HG03280 (cell line): ENCODE results near the gene CD1D.

Source experiments
- ATAC-seq: cut with Tn5 transposase; IDR thresholded peaks from one replicate; pipeline ENCODE4 v1.9.1; 2021; ENCODE audit warnings: mild to moderate bottlenecking, moderate library complexity; ENCODE audit not compliant: unreplicated experiment

Gene CD1D

DNA sequence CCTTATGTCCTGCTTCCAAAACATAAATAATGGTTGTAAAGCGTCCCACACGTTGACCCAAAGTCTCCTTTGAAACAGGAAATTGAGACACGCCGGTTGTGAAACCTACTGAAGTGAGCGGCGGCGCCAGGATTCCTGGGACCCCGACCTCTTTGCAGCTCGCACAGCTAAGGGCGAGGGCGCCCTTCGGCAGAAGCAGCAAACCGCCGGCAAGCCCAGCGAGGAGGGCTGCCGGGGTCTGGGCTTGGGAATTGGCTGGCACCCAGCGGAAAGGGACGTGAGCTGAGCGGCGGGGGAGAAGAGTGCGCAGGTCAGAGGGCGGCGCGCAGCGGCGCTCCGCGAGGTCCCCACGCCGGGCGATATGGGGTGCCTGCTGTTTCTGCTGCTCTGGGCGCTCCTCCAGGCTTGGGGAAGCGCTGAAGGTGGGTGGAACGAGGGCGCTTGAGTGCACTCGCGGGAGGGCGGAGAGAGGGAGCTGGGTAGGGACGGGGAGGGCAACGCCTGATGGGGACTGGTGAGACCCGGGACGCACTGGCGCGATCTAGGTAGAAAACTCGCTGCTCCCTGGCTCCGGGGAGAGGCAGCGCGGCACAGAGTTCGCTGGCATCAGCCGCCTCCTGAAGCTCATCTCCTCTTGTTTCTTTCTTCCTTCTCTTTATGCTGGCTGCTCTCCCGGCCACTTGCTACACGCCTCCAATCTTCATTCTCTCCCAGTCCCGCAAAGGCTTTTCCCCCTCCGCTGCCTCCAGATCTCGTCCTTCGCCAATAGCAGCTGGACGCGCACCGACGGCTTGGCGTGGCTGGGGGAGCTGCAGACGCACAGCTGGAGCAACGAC is at the start of gene CD1D:
TSS of gene CD1D (plus strand) at position 155 of the 836 bp plus-strand sequence. CDS start at position 362, 207 bp downstream.
- no peak for ATAC-seq

- no peak for ATAC-seq
These were observed 49.5 kb upstream of the CD1D start for GRCh38 chr1:158131217-158131616.

GRCh38 chr1:158140764-158141192 is 39.9 kb upstream of the CD1D start:
- no peak for ATAC-seq

DNA sequence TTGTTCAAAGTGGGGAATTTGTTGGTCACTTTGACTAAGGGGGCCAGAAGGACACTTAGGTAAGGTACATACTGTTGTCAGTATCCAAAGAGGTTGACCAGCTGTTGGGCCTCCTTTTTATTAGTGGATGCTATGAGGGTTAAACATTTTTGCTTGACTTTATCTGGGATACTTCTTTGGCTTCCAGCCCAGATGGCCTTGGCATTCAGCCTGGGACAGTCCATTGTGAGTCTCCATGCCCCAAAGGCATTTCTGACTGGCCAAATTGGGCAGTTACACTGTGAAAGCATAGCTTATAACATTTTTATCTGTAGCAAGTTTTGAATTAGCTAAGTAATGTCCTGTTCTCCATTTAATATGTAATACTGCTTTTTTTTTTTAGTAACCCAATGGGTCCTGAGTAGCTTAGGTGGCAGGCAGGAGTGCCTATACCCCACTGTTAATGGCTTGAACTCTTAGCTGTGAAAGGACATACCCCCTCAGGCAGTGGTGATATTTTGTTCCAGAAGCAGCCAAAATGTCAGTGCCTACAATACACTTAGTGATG is 35.4 kb upstream of the CD1D start:
- no peak for ATAC-seq

GRCh38 chr1:158146165-158146564 is 34.5 kb upstream of the CD1D start:
- no peak for ATAC-seq

GRCh38 chr1:158146739-158147138 is 34.0 kb upstream of the CD1D start:
- no peak for ATAC-seq

DNA sequence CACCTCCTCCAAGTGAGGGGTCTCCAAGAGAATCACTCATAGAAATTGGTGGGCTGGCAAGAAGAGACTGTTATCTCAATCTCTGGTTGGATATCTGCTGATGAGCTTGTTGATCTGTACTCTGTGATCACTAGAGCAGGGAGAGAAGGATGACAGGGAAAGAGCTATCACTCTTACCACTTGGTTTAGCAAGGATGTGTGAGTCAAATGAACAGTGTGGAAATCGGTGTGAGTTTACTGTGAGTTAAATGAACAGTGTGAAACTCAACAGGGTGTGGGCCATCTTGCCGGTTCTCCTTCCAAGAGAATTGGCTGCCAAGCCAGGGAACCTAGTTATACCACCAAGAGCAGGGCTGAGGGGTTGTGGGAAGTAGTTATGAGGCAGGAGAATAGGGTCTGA is 33.3 kb upstream of the CD1D start:
- no peak for ATAC-seq

GRCh38 chr1:158147869-158148268 is 32.8 kb upstream of the CD1D start:
- ATAC-seq: no peak

DNA sequence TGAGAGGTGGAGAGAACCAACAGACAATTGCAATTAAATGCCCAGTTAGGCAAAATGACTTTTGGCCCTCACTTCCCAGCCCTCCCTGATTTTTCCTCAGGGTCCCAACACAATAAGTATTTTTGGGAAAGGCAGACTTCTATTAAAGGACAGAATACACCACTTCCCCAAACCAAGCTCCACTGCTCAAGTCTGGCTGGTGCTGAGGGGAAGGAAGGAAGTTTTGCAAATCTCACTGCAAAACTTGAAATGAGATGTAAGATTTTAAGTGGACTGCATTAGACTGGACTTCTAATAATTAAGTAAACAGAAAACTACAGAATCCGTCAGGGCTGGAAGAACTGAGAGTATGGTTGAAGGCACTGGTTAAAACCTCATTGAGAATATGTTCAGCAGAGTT is 32.2 kb upstream of the CD1D start:
- no peak for ATAC-seq

DNA sequence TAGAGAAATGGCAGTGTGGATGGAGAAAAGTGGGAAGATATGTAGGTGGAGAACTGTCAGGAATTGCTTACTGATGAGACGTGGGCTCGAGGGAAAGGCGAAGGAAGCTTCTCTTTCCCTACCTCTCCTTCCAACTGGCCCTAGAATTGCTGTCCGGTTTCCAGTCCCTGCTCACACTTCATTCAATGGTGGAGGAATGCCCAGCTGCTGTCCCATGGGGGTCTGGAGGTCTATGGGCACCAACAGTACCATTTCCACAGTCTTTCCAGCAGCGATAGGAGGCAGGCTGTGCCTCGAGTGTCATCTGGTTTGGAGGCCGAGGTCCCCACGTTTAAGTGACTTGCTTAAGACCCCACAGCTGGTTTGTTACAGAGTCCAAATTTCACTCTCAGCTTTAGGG is 31.5 kb upstream of the CD1D start:
- no peak for ATAC-seq

DNA sequence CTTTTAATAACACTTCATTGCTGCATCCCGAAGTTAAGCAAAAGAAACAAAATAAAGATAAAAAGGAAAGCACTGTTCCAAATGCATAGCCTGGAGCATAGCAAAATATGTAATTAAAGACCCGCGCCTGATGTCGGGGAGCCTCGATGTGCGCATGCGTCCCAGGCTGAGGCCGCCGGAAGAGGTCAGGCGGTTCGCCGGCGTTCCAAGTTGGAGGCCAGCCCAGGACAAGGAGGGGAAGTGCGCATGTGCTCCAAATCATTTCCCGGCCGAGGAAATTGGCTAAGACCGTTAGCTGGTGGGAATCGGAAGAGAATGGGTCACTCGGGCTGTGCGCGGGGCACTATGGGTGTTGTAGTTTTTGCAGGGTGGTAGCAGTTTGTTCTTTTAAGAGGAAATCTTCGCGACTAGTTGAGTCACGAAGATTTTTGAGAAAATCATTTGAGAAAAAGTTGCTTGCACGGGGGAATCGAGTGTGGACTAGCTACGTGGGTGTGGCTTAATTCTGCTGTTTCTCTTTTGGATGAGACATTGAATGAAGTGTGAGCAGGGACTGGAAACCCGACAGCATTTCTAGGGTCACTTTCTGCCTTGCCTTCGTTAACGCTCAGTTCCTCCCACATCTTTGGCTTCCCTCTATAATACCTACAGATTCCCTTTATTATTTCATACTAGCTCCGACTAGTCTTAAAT is 31.0 kb upstream of the CD1D start:
- ATAC-seq: peak; percentile 67

DNA sequence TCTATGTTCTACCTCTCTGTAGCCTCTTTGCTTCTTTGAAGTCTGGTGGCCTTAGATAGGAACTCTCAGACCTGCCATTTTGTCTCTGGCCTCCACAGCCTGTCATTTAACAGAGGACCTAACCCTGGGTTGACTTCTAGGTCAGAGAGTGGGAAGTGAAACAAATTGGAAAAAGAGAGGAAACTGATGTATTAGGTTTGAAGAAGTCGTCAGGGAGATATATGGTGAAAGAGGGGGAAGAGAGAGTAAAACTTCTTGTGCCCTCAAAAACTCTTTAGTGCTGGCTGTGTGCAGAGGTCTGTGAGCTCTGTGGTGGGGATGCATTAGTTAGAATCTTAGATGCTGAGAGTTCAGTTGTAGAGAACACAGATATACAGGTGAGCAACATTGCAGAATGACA is 30.2 kb upstream of the CD1D start:
- no peak for ATAC-seq

GRCh38 chr1:158153179-158153578 is 27.5 kb upstream of the CD1D start:
- no peak for ATAC-seq

- ATAC-seq: no peak
These were observed 26.8 kb upstream of the CD1D start for GRCh38 chr1:158153746-158154444.

GRCh38 chr1:158154501-158154900 is 26.2 kb upstream of the CD1D start:
- no peak for ATAC-seq

DNA sequence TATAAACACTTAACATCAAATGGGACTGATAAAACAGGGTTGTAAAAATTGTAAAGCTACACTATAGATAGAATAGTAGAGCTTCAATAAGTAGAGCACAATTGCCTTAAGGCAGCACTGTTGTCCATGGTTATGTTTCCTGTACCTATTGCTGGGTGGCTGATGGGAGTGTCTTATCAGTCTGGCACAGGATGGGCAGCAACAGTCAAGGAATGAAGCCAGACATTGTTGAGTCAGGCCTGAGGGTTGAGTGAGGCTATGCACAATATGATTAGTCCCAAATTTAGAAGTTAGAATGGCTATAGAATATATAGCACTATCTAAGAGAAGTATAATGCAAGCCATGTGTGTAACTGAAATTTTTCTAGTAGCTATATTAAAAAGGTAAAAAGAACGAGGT is 25.0 kb upstream of the CD1D start:
- ATAC-seq: no peak

GRCh38 chr1:158159597-158159996 is 21.1 kb upstream of the CD1D start:
- no peak for ATAC-seq

- ATAC-seq: no peak
These were observed 19.2 kb upstream of the CD1D start for GRCh38 chr1:158161446-158161845.

- peak; percentile 97 for ATAC-seq
These were observed 17.4 kb upstream of the CD1D start for GRCh38 chr1:158163000-158163947.

DNA sequence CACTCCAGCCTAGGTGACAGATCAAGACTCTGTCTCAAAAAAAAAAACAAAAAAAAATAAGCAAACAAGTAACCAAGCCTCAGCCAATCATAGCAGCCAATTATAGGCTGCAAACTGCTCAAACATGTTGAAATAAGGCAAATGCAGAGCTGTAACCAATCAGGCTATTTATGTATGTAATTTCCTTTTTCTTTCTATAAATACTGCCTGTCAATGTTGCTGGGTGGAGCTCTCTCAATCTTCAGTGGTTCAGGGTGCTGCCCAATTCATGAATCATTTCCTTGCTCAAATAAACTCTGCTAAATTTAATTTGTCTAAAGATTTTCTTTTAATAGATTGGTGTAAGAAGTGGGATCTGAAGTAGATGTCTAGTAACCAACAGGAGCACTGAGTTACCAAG is 11.6 kb upstream of the CD1D start:
- no peak for ATAC-seq
